Lower lobe of right lung (tissue), 2 donors: ENCODE measurements around the gene OR2T4. TPM values are rescaled to one million over a fixed set of nuclear protein-coding genes. Genes with fewer than 3 reads are reported as not detected.

Source experiments
- ATAC-seq, 2 donors: fragments of 200-7000 bp; cut with Tn5 transposase; one replicate each; pipeline ENCODE4 v1.9.1; 2020 to 2022; ENCODE audit warnings: mild to moderate bottlenecking in 2 of 2, moderate library complexity in 2 of 2
- DNase-seq: peaks from one replicate; pipeline ENCODE4 v3.0.0-alpha.2; 2020
- H3K27ac ChIP-seq: fragments of 200-600 bp; one replicate; pipeline ENCODE4 v1.8.0; 2022
- H3K27me3 ChIP-seq: fragments of 200-600 bp; one replicate; pipeline ENCODE4 v1.8.0; 2022; ENCODE audit warnings: low read depth
- H3K36me3 ChIP-seq: fragments of 200-600 bp; one replicate; pipeline ENCODE4 v1.8.0; 2022; ENCODE audit warnings: mild to moderate bottlenecking
- H3K4me1 ChIP-seq: fragments of 200-600 bp; one replicate; pipeline ENCODE4 v1.8.0; 2022
- H3K4me3 ChIP-seq: fragments of 200-600 bp; one replicate; pipeline ENCODE4 v1.8.0; 2022; ENCODE audit warnings: mild to moderate bottlenecking
- H3K9me3 ChIP-seq: fragments of 200-600 bp; one replicate; pipeline ENCODE4 v1.8.0; 2022
- CTCF ChIP-seq: fragments of 200-600 bp; IDR thresholded peaks from one replicate; pipeline ENCODE4 v1.8.0; 2022; ENCODE audit warnings: antibody characterized with exemption, mild to moderate bottlenecking
- intact Hi-C: fragments of 100-400 bp; cut with DNase I; formaldehyde crosslinking; loops from one replicate; pipeline ENCODE4 v1.11.0; 2022
- long read RNA-seq: library from polyadenylated mRNA; unstranded; transcript quantifications from one replicate; pipeline ENCODE4 v2.0.0, GENCODE V29; 2021
- total RNA-seq: library from RNA; stranded (reverse); fragmentation: NEBNext Ultra II Directional; extraction: Animal tissue kit (Norgen Biotek cat#: 25700); gene quantifications from one replicate; pipeline ENCODE4 v1.2.1, GENCODE V29; 2021
- donor health status: DM: no; HTN: yes; CAD: no; lungs with severe emphysema.

The OR2T4 gene
- not detected for total RNA-seq
- long read RNA-seq = 0 reads

- ATAC-seq (no peak), DNase-seq (no peak)
- intact Hi-C loops = no loop called here
- no peak for TF ChIP-seq CTCF
- no peak within 1 kb of the TSS for H3K4me3 ChIP-seq
- H3K9me3 ChIP-seq = no peaks in the 10 kb centered on the region
- H3K27me3 ChIP-seq = no peaks in the 10 kb centered on the region
- H3K27ac ChIP-seq = no peak within 1 kb of the TSS
- no peaks in the 10 kb centered on the region for H3K4me1 ChIP-seq
- H3K36me3 ChIP-seq = no peaks in the 10 kb centered on the region
Measured at GRCh38 chr1:248361121-248361715, at the start of gene OR2T4. OR2T4 (plus strand) TSS chr1:248361665; CDS start chr1:248361665, 0 bp downstream.

GRCh38 chr1:248316796-248317195, 44.7 kb upstream of the OR2T4 start:
- Histone ChIP-seq H3K9me3 (no peaks in the 10 kb centered on the region), H3K27me3 (no peaks in the 10 kb centered on the region), H3K36me3 (no peaks in the 10 kb centered on the region), H3K27ac (no peak overlapping the region), H3K4me3 (no peak overlapping the region), H3K4me1 (no peaks in the 10 kb centered on the region)
- DNase-seq = no peak
- no peak for TF ChIP-seq CTCF
- no peak for ATAC-seq
- intact Hi-C loops = no loop called here

DNA sequence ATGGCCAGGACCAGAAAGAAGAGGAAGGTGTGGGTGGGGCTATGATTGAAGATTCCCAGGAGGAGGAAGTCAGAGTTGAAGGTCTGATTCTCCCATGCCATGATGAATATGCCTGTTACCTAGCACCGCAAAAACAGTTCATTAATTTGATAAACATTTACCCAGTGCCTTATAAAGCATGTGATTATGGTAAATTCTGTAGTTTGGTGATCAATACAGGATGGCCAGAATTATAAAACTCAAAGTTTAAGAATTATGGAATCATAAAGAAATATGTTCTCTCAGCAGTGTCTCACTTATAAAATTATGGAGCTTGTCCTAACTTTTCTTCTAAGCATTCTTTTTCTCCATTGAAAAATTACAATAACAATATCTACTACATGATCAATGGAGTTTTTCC, 37.0 kb upstream of the OR2T4 start, which contains the start of gene OR2M7:
OR2M7 (minus strand) TSS at position 101 of the 400 bp plus-strand sequence; CDS start at position 101, 0 bp downstream.
- TF ChIP-seq CTCF = no peak
- Histone ChIP-seq H3K27ac (no peak within 1 kb of the TSS), H3K4me1 (no peaks in the 10 kb centered on the region), H3K4me3 (no peak within 1 kb of the TSS), H3K9me3 (no peaks in the 10 kb centered on the region), H3K27me3 (no peaks in the 10 kb centered on the region), H3K36me3 (no peaks in the 10 kb centered on the region)
- DNase-seq = no peak
- ATAC-seq = no peak
- intact Hi-C loops = no loop called here

DNA sequence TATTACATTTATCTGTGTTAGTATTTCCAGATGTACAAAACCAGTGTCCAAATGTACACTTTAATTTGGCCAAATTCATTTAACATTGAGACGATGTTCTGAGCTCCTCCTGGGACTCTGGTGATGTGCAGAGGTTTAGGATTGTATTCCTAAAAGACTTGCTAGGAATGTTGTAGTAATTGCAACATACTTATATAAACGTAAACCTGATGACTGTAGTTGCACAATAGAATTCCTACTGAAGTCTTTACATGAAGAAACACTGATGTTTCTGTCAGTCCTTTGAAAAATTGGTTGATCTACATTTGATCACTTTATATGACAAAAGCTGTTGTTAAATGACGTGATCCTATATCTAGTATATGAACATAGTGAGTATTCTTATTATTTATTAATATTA, 18.0 kb upstream of the OR2T4 start:
- Histone ChIP-seq H3K4me3 (no peak overlapping the region), H3K27me3 (no peaks in the 10 kb centered on the region), H3K9me3 (no peaks in the 10 kb centered on the region), H3K27ac (no peak overlapping the region), H3K4me1 (no peaks in the 10 kb centered on the region), H3K36me3 (no peaks in the 10 kb centered on the region)
- intact Hi-C loops = no loop called here
- ATAC-seq (no peak), DNase-seq (no peak)
- TF ChIP-seq CTCF = no peak

GRCh38 chr1:248348475-248348874, 13.0 kb upstream of the OR2T4 start, which contains the start of gene OR14C36:
OR14C36 (plus strand) TSS chr1:248348775; CDS start chr1:248348775, 0 bp downstream.
- no peak for TF ChIP-seq CTCF
- no peak within 1 kb of the TSS for H3K27ac ChIP-seq
- H3K36me3 ChIP-seq = no peaks in the 10 kb centered on the region
- intact Hi-C loops = no loop called here
- DNase-seq (no peak), ATAC-seq (no peak)
- no peaks in the 10 kb centered on the region for H3K9me3 ChIP-seq
- H3K27me3 ChIP-seq = no peaks in the 10 kb centered on the region
- H3K4me3 ChIP-seq = no peak within 1 kb of the TSS
- H3K4me1 ChIP-seq = no peaks in the 10 kb centered on the region
